SU-DHL-6 (cell line): ENCODE measurements around the gene TTLL1.

Source experiments
- H2AFZ ChIP-seq: fragments of 200-600 bp; sonication (generic); 2 replicates; pipeline ENCODE4 v1.6.1; 2014; ENCODE audit warnings: low read depth, mild to moderate bottlenecking, moderate library complexity, mixed read lengths, antibody characterized with exemption, low read length; ENCODE audit not compliant: severe bottlenecking
- H3F3A ChIP-seq: fragments of 200-600 bp; shearing (Covaris generic); 2 replicates; pipeline ENCODE4 v1.6.0; 2016; ENCODE audit warnings: antibody characterized with exemption, mild to moderate bottlenecking; ENCODE audit not compliant: insufficient read depth
- H3K27ac ChIP-seq: fragments of 200-600 bp; sonication (generic); 2 replicates; pipeline ENCODE4 v1.5.1; 2016; ENCODE audit warnings: low read depth, mild to moderate bottlenecking, low read length, moderate library complexity, mixed read lengths
- H3K27me3 ChIP-seq: fragments of 200-600 bp; sonication (generic), shearing (Covaris generic); 2 replicates; pipeline ENCODE4 v1.6.0; 2014; ENCODE audit warnings: mild to moderate bottlenecking, low read length
- H3K36me3 ChIP-seq: fragments of 200-600 bp; sonication (generic); 2 replicates; pipeline ENCODE4 v1.6.1; 2014; ENCODE audit warnings: mild to moderate bottlenecking, low read length, mixed read lengths
- H3K4me2 ChIP-seq: fragments of 300-600, 200-600 bp; shearing (Covaris generic), sonication (generic); 2 replicates; pipeline ENCODE4 v1.6.0; 2014; ENCODE audit warnings: low read length, low read depth, mild to moderate bottlenecking; ENCODE audit not compliant: poor library complexity, severe bottlenecking
- H3K4me3 ChIP-seq: fragments of 200-600 bp; sonication (generic); 2 replicates; pipeline ENCODE4 v1.5.1; 2014; ENCODE audit warnings: antibody characterized with exemption, low read length, mild to moderate bottlenecking, mixed read lengths; ENCODE audit not compliant: insufficient read depth, poor library complexity, severe bottlenecking
- H3K79me2 ChIP-seq: fragments of 200-600 bp; sonication (generic); 2 replicates; pipeline ENCODE4 v1.6.1; 2014; ENCODE audit warnings: mild to moderate bottlenecking, low read length, moderate library complexity; ENCODE audit not compliant: insufficient read depth
- H3K9ac ChIP-seq: fragments of 200-600 bp; sonication (generic); 2 replicates; pipeline ENCODE4 v1.7.0; 2014; ENCODE audit warnings: mild to moderate bottlenecking, low read length
- H3K9me2 ChIP-seq: fragments of 200-600 bp; sonication (generic); replicated peaks from 2 replicates; pipeline ENCODE4 v1.6.1; 2014; ENCODE audit warnings: low read length; ENCODE audit not compliant: insufficient read depth
- H3K9me3 ChIP-seq: fragments of 200-600 bp; sonication (generic); 2 replicates; pipeline ENCODE4 v1.6.1; 2014; ENCODE audit warnings: low read length, mixed read lengths; ENCODE audit not compliant: insufficient read depth
- H4K20me1 ChIP-seq: fragments of 200-600 bp; sonication (generic); 2 replicates; pipeline ENCODE4 v1.6.1; 2014; ENCODE audit warnings: low read depth, mild to moderate bottlenecking, antibody characterized with exemption, low read length, moderate library complexity, mixed read lengths
- CTCF ChIP-seq: fragments of 200-600 bp; sonication (generic); IDR thresholded peaks from one replicate; pipeline ENCODE4 v1.5.1; 2017; ENCODE audit warnings: antibody characterized with exemption, mild to moderate bottlenecking, low read length, moderate library complexity; ENCODE audit not compliant: insufficient read depth, poor library complexity, severe bottlenecking
- EZH2phosphoT487 ChIP-seq: fragments of 200-600 bp; sonication (generic), shearing (Covaris generic); conservative IDR thresholded peaks from 2 replicates; pipeline ENCODE4 v1.6.1; 2018; ENCODE audit warnings: mild to moderate bottlenecking, antibody characterized with exemption, low read length, moderate library complexity, mixed read lengths

Gene TTLL1

GRCh38 chr22:43081968-43082367 lies 7.2 kb downstream of the TTLL1 start:
- Histone ChIP-seq H3K4me2 (no peak overlapping the region), H3K9me3 (no peaks in the 10 kb centered on the region), H3F3A (no peaks in the 10 kb centered on the region)

DNA sequence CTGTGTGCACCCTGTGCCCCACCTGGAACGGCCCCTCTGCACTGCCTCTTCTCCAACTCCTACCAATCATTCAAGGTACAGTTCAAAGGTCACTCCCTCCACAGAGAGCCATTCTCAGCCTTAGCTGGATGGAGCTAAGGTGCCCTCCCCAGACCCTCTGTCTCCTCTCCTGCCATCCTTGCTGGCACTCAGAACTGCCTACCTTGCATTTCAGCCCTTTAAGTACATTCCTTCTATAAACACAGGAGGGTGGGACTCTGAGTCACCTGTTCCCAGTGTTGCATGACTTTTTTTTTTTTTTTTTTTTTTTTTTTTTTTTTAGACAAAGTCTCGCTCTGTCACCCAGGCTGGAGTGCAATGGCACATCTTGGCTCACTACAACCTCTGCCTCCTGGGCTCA lies 8.6 kb downstream of the TTLL1 start:
- Histone ChIP-seq H3K27ac (no peak overlapping the region), H3K79me2 (no peaks in the 10 kb centered on the region), H3K9me3 (no peaks in the 10 kb centered on the region), H3K4me3 (no peak overlapping the region), H3K36me3 (no peaks in the 10 kb centered on the region), H4K20me1 (no peaks in the 10 kb centered on the region), H2AFZ (no peak overlapping the region), H3K9ac (no peak overlapping the region), H3K4me2 (no peak overlapping the region), H3F3A (no peaks in the 10 kb centered on the region), H3K9me2 (no peaks in the 10 kb centered on the region), H3K27me3 (no peaks in the 10 kb centered on the region)
- TF ChIP-seq CTCF, result no peak
- TF ChIP-seq EZH2phosphoT487, result no peak

More at GRCh38 chr22:43081968-43082367, 7.2 kb downstream of the TTLL1 start:
- Histone ChIP-seq H3K36me3 (no peaks in the 10 kb centered on the region), H4K20me1 (no peaks in the 10 kb centered on the region), H3K9me2 (no peaks in the 10 kb centered on the region), H3K79me2 (no peaks in the 10 kb centered on the region), H3K27ac (no peak overlapping the region), H3K27me3 (no peaks in the 10 kb centered on the region), H2AFZ (no peak overlapping the region), H3K9ac (no peak overlapping the region), H3K4me3 (no peak overlapping the region)
- TF ChIP-seq CTCF, result no peak
- TF ChIP-seq EZH2phosphoT487, result no peak

GRCh38 chr22:43079742-43080141 lies 9.4 kb downstream of the TTLL1 start:
- H3K9me3 ChIP-seq, result no peaks in the 10 kb centered on the region
- no peaks in the 10 kb centered on the region for H3F3A ChIP-seq
- no peak overlapping the region for H3K4me3 ChIP-seq
- no peaks in the 10 kb centered on the region for H3K27me3 ChIP-seq
- H2AFZ ChIP-seq, result no peak overlapping the region
- no peak overlapping the region for H3K9ac ChIP-seq
- no peak overlapping the region for H3K4me2 ChIP-seq
- H4K20me1 ChIP-seq, result no peaks in the 10 kb centered on the region
- H3K27ac ChIP-seq, result no peak overlapping the region
- H3K9me2 ChIP-seq, result no peaks in the 10 kb centered on the region
- TF ChIP-seq EZH2phosphoT487 (no peak), CTCF (no peak)
- H3K36me3 ChIP-seq, result no peaks in the 10 kb centered on the region
- H3K79me2 ChIP-seq, result no peaks in the 10 kb centered on the region

DNA sequence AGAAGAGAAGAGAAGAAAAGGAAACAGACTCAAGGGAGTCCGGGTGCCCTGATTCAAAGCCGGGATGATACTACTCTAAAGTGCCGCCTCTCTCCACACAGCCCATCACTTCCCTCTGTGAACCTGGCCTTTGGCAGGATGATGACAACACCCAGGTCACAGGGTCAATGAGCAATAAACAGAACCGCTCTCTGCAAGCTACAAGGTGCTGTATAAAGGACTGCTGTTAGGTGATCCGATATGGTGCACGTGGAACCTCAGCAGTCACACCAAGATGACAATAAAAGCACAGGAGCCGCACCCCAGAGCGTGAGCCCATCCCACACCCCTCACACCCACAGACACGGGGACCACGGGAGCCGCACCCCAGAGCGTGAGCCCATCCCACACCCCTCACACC lies 10.7 kb downstream of the TTLL1 start:
- no peaks in the 10 kb centered on the region for H3K27me3 ChIP-seq
- H3K36me3 ChIP-seq, result no peaks in the 10 kb centered on the region
- no peak overlapping the region for H3K27ac ChIP-seq
- H3F3A ChIP-seq, result no peaks in the 10 kb centered on the region
- TF ChIP-seq CTCF (no peak), EZH2phosphoT487 (no peak)
- H3K4me3 ChIP-seq, result no peak overlapping the region
- H2AFZ ChIP-seq, result no peak overlapping the region
- no peaks in the 10 kb centered on the region for H3K9me3 ChIP-seq
- no peaks in the 10 kb centered on the region for H3K9me2 ChIP-seq
- H3K4me2 ChIP-seq, result no peak overlapping the region
- H3K9ac ChIP-seq, result no peak overlapping the region
- H3K79me2 ChIP-seq, result no peaks in the 10 kb centered on the region
- H4K20me1 ChIP-seq, result no peaks in the 10 kb centered on the region
